IPS-18c (cell line): ENCODE measurements around the gene THNSL1.

ENCODE experiments used
- H3K4me3 ChIP-seq: 2 replicates; pipeline ENCODE4 v1.7.0; 2013; ENCODE audit warnings: low read depth, mild to moderate bottlenecking, low read length, moderate library complexity; ENCODE audit not compliant: insufficient read depth
- H3K9me3 ChIP-seq: one replicate; pipeline ENCODE4 v1.6.1; 2013; ENCODE audit warnings: mild to moderate bottlenecking, low read length, moderate library complexity; ENCODE audit not compliant: control insufficient read depth, insufficient read depth

Gene THNSL1

DNA sequence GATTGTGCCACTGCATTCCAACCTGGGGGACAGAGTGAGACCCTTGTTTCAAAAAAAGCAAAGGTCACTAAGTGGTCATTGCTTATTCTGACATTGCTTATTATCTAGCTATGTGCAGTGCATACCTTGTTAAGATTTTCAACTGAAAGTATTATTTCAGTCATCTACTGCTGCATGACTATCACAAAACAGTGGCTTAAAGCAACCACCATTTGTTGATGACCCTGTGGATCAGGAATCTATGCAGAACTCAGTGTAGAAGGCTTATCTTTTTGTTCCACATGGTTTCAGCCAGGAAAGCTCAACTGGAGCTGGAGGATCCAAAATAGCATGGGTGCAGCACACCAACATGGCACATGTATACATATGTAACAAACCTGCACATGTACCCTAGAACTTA is 23.1 kb downstream of the THNSL1 start:
- no peak overlapping the region for H3K4me3 ChIP-seq
- H3K9me3 ChIP-seq, result no peaks in the 10 kb centered on the region

DNA sequence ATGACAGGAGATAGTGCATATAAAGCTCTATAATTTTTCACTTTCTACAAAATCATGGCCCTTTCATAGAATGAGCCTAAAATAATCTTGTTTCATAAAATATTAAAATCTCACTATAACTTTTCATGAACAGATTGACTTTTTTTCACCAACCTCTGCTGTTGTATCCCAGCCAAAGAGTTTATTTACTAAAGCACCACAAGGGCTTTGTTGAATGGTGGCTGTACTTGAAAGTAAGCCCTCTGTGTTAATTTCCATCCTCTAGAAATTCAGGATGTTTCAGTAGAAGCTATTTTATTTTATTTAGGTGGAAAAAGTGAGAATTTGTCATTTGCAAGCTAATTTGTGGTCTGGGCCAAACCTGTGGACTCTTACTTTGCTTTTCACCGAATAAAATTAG is 30.2 kb downstream of the THNSL1 start:
- no peaks in the 10 kb centered on the region for H3K9me3 ChIP-seq

DNA sequence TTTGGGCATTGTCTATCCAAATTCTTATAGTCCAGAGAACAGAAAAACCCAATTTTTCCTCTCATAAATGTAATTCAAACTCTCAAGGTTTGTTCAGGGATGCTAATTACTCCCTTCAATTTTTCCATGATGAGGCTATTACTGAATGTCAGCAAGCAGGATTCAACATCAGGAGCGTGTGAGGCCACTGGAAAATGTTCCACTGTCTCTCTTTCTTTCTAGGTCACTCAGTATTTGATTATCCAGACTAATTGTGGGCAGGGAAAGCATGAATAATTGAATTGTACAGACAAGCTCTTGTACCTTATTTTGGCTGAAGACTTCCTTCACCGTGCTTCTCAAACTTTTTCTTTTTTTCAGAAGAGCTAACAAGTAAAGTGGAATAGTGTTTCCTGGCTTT is 30.7 kb downstream of the THNSL1 start:
- H3K9me3 ChIP-seq, result no peaks in the 10 kb centered on the region
- H3K4me3 ChIP-seq, result no peak overlapping the region

More for the DNA sequence above, 30.2 kb downstream of the THNSL1 start:
- no peak overlapping the region for H3K4me3 ChIP-seq

DNA sequence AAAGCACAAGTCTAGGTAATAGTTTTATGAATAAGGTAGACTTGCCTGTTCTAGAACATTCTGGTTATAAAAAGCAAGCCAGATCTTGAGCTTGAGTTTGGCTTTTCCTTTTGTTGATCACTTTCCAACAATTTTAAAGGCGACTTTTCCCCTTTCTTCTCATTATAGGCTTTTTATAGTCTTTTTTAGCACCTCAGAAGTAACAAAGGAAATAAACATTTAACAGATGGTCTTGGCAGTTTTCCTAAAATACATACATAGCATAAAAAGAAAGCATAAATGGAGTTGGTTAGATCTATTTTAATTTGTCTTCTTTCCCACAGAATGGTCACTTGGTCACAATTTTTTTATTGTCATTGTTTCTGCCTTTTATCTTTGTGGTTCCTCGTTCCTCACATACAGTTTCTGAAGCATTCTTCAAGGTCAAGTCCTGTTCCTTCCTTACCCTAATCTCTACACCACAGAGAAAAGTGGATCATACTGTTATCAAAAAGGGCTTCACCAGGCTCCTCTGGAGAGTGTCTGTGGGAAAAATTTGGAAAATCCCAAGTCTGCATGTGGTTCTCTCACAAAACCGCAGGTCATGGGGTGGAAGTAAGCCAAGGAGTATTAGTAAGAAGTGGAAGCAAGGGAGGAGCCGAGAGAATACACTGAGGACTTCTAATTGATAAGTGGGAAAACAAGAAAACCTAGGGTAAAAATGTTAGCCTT is 31.3 kb downstream of the THNSL1 start:
- Histone ChIP-seq H3K9me3 (no peaks in the 10 kb centered on the region), H3K4me3 (no peak overlapping the region)

DNA sequence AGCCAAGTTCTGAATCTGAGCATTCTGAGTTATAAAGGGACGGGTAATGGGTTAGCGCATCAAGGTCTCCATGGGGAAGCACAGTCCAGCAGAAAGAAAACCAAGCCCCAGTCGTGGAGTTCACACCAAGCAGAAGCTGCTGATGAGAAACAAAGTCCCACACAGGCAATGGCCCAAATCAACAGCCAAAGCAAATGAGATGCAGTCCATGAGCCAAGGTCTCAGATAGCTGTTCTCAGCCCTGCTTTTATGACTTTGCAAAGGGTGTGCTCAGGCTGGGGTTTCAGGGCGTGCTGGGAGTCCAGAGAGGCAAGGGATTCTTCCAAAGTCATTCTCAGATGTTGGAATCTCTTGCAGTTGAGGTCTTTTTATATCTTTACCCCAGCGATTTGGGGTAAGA is 32.0 kb downstream of the THNSL1 start:
- Histone ChIP-seq H3K9me3 (no peaks in the 10 kb centered on the region), H3K4me3 (no peak overlapping the region)

DNA sequence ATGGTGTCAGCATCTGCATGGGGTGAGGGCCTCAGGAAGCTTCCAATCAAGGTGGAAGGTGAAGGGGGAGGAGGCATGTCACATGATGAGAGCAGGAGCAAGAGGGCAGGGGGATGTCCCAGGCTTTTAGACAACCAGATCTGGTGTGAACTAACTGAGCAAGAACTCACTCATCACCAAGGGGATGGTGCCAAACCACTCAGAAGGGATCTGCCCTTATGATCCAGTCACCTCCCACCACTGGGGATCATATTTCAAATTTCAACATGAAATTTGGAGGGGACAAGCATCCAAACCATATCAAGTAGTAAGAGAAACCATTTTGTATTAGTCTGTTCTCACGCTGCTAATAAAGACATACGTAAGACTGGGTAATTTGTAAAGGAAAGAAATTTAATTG is 33.6 kb downstream of the THNSL1 start:
- Histone ChIP-seq H3K9me3 (no peaks in the 10 kb centered on the region), H3K4me3 (no peak overlapping the region)

DNA sequence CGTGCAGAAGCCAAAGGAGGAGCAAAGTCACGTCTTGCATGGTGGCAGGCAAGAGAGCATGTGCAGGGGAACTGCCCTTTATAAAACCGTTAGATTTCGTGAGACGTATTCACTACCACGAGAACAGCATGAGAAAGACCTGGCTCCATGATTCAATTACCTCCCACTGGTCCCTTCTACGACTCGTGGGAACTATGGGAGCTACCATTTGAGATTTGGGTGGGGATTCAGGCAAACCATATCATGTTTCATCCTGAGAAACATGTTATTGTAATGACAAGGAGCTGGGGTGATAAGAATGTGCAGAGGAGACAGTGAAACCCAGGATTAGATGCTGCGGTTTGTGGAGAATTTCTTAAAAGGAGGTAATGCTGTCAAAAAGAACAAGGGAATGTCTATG is 34.0 kb downstream of the THNSL1 start:
- no peaks in the 10 kb centered on the region for H3K9me3 ChIP-seq
- H3K4me3 ChIP-seq, result no peak overlapping the region

DNA sequence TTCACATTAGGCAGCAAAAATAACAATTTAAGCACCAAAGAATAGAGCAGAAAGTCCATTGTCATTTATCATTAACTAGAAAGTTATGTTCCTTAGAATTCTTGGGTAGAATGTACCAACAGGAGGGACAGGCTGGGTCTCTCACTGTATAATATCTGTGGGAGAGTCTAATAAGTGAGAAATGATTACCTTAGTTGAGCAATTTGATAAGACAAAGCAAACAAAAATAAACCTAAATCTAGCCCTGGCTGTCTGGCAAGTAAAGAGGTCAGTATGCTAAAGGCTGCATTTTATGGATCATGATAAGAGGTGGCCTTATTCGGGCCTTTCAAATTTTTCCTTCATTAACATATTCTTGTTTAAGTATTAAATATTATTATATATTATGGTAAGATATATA is 35.6 kb downstream of the THNSL1 start:
- no peaks in the 10 kb centered on the region for H3K9me3 ChIP-seq
- H3K4me3 ChIP-seq, result no peak overlapping the region

DNA sequence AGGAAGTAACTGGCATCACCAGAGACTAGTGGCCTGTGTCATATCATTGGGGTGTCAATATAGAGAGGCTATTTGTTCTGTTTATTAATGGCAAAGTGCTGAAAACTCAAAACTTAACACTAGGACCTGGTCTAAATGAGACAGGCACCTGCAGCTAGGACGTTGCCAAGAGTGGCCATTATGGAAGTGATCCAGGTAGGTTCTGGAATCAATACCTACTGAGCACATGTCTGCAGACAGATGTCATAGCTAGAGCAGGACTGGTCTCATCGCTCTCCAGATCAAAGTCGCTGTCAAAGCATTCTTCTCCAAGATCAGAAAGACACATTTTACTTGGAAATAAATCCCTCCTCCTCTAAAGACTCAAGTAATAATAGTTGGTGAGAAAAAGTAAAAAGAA is 40.3 kb downstream of the THNSL1 start:
- Histone ChIP-seq H3K4me3 (no peak overlapping the region), H3K9me3 (no peaks in the 10 kb centered on the region)

DNA sequence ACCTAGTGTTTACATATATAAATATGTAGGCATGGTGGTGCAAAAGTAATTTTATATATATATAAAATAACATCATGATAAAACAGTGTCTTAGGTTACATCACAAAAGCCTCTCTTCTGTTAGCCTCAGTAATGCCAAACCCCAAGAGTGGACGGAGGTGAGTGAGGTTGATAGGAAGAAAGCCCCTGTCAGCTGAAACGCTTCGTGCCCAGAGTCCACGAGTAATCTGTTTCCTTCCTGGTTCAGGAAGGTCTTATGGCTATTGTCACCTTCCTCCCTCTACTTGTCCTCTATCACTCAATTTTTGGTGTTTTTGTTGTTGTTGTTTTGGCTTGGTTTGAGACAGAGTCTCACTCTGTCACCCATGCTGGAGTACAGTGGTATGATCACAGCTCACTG is 41.5 kb downstream of the THNSL1 start:
- H3K9me3 ChIP-seq, result no peaks in the 10 kb centered on the region
- no peak overlapping the region for H3K4me3 ChIP-seq

DNA sequence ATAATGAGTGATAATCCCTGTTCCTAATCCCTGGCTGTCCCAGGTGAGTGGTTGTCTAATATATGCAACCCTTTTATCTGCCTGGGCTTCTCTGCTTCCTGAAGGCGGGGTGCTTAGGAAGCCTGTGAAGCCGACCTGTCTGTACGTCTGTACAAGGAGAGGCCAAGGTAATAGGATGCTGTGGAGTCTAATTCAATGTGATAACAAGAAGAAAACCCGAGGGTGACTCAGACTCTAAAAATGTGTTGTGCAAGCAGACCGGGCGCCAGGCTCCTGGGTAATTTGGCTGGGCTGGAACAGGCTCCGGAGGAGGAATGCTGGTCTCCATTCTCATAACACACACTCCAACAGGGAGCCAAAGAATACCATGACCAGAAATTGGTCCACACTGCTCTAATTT is 43.6 kb downstream of the THNSL1 start:
- Histone ChIP-seq H3K9me3 (no peaks in the 10 kb centered on the region), H3K4me3 (no peak overlapping the region)

DNA sequence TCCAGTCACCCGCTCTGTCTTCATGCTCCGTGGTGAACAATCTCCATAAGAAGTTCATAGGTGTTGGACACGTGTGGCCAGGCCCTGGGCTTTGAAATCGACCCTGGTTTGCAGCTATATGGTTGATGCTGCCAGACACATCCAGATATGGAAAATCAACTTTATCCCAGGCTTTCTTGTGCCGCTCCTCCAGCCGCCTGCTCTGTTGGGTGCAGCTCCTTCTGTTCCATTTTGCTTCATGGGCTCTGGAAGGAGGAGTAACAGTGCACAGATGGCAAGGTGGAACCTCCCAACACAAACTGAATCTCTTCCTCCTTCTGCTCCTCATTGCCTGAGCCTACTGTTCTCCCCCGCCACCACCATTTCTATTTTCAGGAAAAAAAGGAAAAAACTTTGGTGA is 44.7 kb downstream of the THNSL1 start:
- no peak overlapping the region for H3K4me3 ChIP-seq
- no peaks in the 10 kb centered on the region for H3K9me3 ChIP-seq

DNA sequence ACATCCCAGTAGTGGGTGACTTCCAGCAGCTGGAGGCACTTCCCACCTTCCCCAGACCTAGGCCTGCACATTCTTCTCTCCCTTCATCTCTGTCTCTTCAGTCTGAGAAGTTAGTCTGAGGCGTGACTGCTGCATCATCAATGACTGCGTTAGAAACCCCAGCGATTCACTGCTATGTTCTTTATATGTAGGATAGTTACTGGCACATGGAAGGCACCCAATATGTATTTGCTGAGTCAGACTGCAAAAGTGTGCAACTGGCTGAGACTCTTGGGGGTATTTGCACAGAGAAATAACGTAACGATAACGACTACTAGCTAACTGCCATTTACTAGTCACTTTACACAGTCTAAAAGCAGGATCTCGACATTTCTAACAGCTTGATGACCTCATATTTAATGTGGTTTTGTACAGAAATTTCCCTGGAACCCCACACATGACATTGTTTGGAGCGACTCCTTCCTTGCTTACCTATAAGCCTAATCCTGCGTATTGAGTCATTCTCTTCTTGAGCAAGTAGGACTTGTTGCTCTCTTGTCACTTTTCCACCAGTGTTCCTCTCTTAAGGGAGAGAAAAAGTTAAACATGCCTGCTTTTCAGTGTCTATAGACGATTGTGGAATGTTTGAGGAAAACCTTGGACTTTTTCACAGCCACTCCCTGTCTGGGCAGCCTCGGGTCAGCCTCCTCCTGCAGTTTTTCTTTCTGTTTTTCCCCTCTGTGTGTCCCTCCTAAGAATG is 45.5 kb downstream of the THNSL1 start:
- H3K4me3 ChIP-seq, result no peak overlapping the region

DNA sequence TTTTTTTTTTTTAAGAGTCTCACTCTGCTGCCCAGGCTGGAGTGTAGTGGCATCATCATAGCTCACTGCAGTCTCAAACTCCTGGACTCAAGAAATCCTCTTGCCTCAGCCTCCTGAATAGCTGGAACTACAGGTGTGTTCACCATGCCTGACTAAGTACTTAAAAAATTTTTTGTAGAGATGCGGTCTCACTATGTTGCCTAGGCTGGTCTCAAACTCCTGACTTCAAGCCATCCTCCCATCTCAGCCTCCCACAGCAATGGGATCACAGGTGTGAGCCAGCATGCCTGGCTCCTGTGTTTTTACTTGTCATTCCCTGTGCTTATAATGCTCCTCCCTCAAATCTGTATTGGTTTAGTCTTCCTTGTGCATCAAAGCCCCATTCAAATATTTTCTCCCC is 46.7 kb downstream of the THNSL1 start:
- H3K4me3 ChIP-seq, result no peak overlapping the region
- H3K9me3 ChIP-seq, result no peaks in the 10 kb centered on the region

More for the DNA sequence above, 45.5 kb downstream of the THNSL1 start:
- H3K9me3 ChIP-seq, result no peaks in the 10 kb centered on the region

DNA sequence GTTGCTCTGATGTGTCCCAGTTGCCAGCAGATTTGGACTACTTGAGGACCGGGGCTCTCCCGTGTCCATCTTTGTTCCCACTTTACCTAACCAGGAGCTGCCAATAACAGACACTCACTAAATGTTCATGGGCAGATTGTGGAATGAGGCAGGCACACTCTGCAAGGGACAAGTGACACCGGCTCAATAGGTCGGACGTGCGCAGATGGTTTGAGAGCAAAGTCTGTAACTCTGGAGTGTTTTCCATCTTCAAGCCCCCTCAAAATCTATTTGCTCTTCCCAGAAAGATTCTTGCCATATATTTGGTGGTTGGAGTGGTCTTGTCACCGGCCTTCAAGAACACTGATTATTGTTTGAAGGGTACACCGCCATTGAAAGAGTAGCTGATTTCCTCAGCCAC is 47.2 kb downstream of the THNSL1 start:
- no peaks in the 10 kb centered on the region for H3K9me3 ChIP-seq
- H3K4me3 ChIP-seq, result no peak overlapping the region

DNA sequence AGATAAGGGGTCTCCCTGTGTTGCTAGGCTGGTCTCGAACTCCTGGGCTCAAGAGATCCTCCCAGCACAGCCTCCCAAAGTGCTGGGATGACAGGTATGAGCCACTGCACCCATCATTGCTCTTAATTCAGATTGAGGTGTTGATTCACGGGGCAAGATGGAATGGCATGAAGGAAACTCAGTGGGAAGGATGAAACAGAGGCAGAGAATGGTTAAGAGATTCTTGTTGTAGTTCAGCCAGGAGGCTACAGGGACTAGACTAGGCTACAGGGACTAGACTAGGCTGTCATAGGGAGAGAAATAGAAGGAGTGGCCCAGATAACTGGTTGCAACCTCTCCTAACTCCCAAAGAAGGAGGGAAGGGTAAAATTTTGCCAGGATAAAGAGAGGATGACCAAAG is 48.0 kb downstream of the THNSL1 start:
- H3K4me3 ChIP-seq, result no peak overlapping the region
- H3K9me3 ChIP-seq, result no peaks in the 10 kb centered on the region

DNA sequence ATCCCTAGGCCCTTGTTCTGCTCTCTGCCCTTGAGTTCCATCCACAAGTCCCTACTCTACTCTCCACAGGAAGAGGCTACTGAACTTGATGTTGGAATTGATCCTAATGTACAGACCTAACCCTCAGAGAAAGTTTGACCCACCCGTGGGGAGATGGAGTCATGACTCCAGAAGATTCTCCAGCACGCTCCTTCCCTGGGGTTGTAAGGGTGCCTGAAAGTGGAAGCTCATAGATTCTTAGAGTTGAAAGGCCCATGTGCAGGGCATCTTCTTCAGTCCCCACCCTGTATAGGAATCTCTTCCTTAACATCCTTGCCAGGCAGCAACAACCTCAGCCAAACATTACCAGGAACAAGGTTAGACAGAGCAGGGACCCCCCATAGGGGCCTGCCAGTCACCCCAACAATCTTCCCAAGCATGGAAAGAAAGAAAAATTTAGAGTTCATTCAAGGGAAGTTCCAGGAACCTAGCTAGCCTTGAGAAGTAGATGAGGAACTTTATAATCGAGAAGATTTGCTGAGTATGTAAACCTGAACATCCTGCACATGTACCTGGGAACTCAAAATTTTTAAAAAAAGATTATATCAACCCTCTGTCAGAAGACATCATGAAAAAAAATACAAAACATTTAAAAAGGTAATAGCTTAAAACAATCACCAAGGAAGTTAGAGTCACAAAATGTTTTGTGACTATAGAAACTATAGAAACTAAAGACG is 49.5 kb downstream of the THNSL1 start:
- no peak overlapping the region for H3K4me3 ChIP-seq
- H3K9me3 ChIP-seq, result no peaks in the 10 kb centered on the region
